Keratinocyte (primary cell): ENCODE data around the gene FNDC8. TPM values are rescaled to one million over a fixed set of nuclear protein-coding genes. Genes with fewer than 3 reads are reported as not detected.

ENCODE experiments used
- DNase-seq: peaks from one replicate; pipeline ENCODE4 v3.0.0-alpha.2; 2011; ENCODE audit warnings: low read depth, missing footprints, low spot score
- FAIRE-seq: peaks from 2 replicates; lab custom pipeline; 2011; peaks lifted over from hg19 to GRCh38; lab: Jason Lieb, UNC
- H2AFZ ChIP-seq: 2 replicates; pipeline ENCODE4 v1.6.0; 2012; ENCODE audit warnings: low read length, control low read depth, inconsistent platforms; ENCODE audit not compliant: control insufficient read depth
- H3K27ac ChIP-seq: 2 replicates; pipeline ENCODE4 v1.5.1; 2011; ENCODE audit warnings: low read length; ENCODE audit not compliant: control insufficient read depth, insufficient read depth
- H3K27me3 ChIP-seq: 3 replicates; pipeline ENCODE4 v1.6.0; 2011; ENCODE audit warnings: low read length; ENCODE audit not compliant: control insufficient read depth, insufficient read depth; ENCODE audit errors: extremely low read depth
- H3K36me3 ChIP-seq, 2 experiments: 2 replicates in 1 of 2; 3 replicates in 1 of 2; pipeline ENCODE4 v1.5.1; 2011; ENCODE audit warnings: low read length in 2 of 2, mild to moderate bottlenecking in 1 of 2; ENCODE audit not compliant: control insufficient read depth in 2 of 2, insufficient read depth in 2 of 2; ENCODE audit errors: extremely low read depth in 1 of 2
- H3K4me1 ChIP-seq: 3 replicates; pipeline ENCODE4 v1.5.1; 2011; ENCODE audit warnings: low read length; ENCODE audit not compliant: control insufficient read depth, insufficient read depth; ENCODE audit errors: extremely low read depth
- H3K4me2 ChIP-seq: 3 replicates; pipeline ENCODE4 v1.6.0; 2011; ENCODE audit warnings: low read depth, low read length; ENCODE audit not compliant: control insufficient read depth, insufficient read depth; ENCODE audit errors: extremely low read depth
- H3K4me3 ChIP-seq, 3 experiments: fragments of 200-600 bp in 1 of 3; sonication (generic) in 1 of 3; 2 replicates in 2 of 3; 3 replicates in 1 of 3; pipeline ENCODE4 v1.5.1; 2011 to 2016; ENCODE audit warnings: low read length in 3 of 3, mild to moderate bottlenecking in 3 of 3, control low read depth in 2 of 3, inconsistent platforms in 1 of 3, low read depth in 1 of 3, mixed read lengths in 1 of 3, mixed run types in 1 of 3, moderate library complexity in 1 of 3; ENCODE audit not compliant: control insufficient read depth in 2 of 3, insufficient read depth in 2 of 3; ENCODE audit errors: extremely low read depth in 1 of 3
- H3K79me2 ChIP-seq: 2 replicates; pipeline ENCODE4 v1.6.0; 2012; ENCODE audit warnings: low read length; ENCODE audit not compliant: control insufficient read depth, insufficient read depth
- H3K9ac ChIP-seq: 3 replicates; pipeline ENCODE4 v1.6.0; 2011; ENCODE audit warnings: low read length; ENCODE audit not compliant: control insufficient read depth, insufficient read depth; ENCODE audit errors: extremely low read depth
- H3K9me1 ChIP-seq: 3 replicates; pipeline ENCODE4 v1.6.0; 2011; ENCODE audit warnings: low read length; ENCODE audit not compliant: control insufficient read depth, insufficient read depth; ENCODE audit errors: extremely low read depth
- H3K9me3 ChIP-seq: 2 replicates; pipeline ENCODE4 v1.5.1; 2012; ENCODE audit warnings: low read depth, low read length; ENCODE audit not compliant: control insufficient read depth
- H4K20me1 ChIP-seq: 3 replicates; pipeline ENCODE4 v1.6.0; 2011; ENCODE audit warnings: low read length; ENCODE audit not compliant: control insufficient read depth, insufficient read depth; ENCODE audit errors: extremely low read depth
- CTCF ChIP-seq, 3 experiments: IDR thresholded peaks in 1 of 3; conservative IDR thresholded peaks in 1 of 3; optimal IDR thresholded peaks in 1 of 3; 2 replicates in 2 of 3; 3 replicates in 1 of 3; pipeline versions ENCODE3 to v1.5.1; 2011; ENCODE audit warnings: low read length in 3 of 3, mild to moderate bottlenecking in 3 of 3, moderate library complexity in 2 of 3, control low read depth in 1 of 3, inconsistent platforms in 1 of 3; ENCODE audit not compliant: insufficient read depth in 2 of 3; ENCODE audit errors: extremely low read depth in 1 of 3
- EZH2 ChIP-seq: IDR thresholded peaks from one replicate; pipeline ENCODE4 v1.6.1; 2012; ENCODE audit warnings: inconsistent platforms, mild to moderate bottlenecking, low read length, moderate library complexity
- dilution Hi-C: fragments of 300-500 bp; cut with MboI; formaldehyde crosslinking; loops from one replicate; pipeline ENCODE4 v1.7.0; 2020; ENCODE audit warnings: low sequenced_read_pairs; ENCODE audit not compliant: extremely low pct_ligation_motif_present
- polyA plus RNA-seq, 5 experiments: library from polyadenylated mRNA; depleted of rRNA in 3 of 5; stranded (reverse) in 3 of 5; stranded (forward) in 1 of 5; unstranded in 1 of 5; fragments of >200 nt; gene quantifications; 1 replicate in 1 of 5; 2 replicates in 3 of 5; 3 replicates in 1 of 5; pipeline versions ENCODE4 v1.2.1 to v1.2.3, GENCODE V29; 2011 to 2012; ENCODE audit warnings: missing spikeins in 2 of 5, low read depth in 1 of 5, low replicate concordance in 1 of 5

Gene FNDC8
- polyA plus RNA-seq, 1 donor (not counting 4 experiments of a cell fraction or from before 2014, with no cell fraction given) = not detected

DNA sequence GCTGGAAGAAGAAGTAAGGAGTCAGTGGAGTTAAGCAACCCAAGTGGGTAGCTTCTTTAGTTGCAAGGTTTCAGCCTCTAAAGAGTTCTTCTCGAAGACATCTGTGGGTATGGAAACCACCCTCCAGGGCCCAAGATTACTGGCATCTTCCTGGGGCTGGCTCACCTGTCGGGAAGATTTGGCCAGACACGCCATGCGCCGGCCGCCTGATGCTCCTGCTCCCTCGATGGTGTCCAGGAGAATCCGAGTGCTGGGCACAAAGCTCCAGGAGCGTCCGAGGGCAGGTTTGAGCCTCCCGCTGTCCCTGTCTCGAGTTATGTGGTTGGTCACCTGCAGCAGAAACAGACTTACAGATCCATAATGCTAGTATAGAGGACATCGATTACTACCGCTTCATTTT lies 20.4 kb upstream of the FNDC8 start:
- Histone ChIP-seq H3K4me1 (no peaks in the 10 kb centered on the region), H3K27ac (no peak overlapping the region), H3K79me2 (no peaks in the 10 kb centered on the region), H3K27me3 (no peaks in the 10 kb centered on the region), H3K4me2 (no peak overlapping the region), H4K20me1 (no peaks in the 10 kb centered on the region), H3K4me3 (no peak overlapping the region), H3K9ac (no peak overlapping the region), H3K9me1 (no peaks in the 10 kb centered on the region), H3K9me3 (no peaks in the 10 kb centered on the region), H3K36me3 (peaks cover 1 to 3% of the 10 kb centered on the region in 2 experiments), H2AFZ (no peak overlapping the region)
- DNase-seq (no peak), FAIRE-seq (no peak)
- dilution Hi-C loops = no loop called here
- no peak for TF ChIP-seq EZH2
- no peak for TF ChIP-seq CTCF (optimal IDR thresholded peaks at IDR 0.05 in 1 of 3, IDR thresholded peaks at IDR 0.05 in 1 of 3, conservative IDR thresholded peaks at IDR 0.05 in 1 of 3; ENCODE audit: extremely low read depth in 1 of 3, insufficient read depth in 2 of 3, low read length in 3 of 3)

DNA sequence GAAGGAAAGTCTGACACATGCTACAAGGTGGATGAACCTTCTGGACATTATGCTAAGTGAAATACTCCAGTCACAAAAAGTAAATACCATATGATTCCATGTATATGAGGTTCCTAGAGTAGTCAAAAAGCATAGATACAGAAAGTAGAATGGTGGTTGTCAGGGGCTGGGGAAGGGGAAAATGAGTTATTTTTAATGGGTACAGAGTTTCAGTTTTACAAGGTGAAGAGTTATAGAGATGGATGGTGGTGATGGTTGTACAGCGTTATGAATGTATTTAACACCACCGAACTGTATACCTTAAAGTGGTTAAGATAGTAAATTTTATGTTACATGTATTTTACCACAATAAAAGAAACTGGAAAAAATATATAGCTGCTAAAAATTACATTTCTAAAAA lies 19.7 kb upstream of the FNDC8 start:
- no peaks in the 10 kb centered on the region for H3K4me1 ChIP-seq
- FAIRE-seq (no peak), DNase-seq (no peak)
- H3K27me3 ChIP-seq = no peaks in the 10 kb centered on the region
- H3K9me3 ChIP-seq = no peaks in the 10 kb centered on the region
- no peaks in the 10 kb centered on the region for H3K79me2 ChIP-seq
- H3K27ac ChIP-seq = no peak overlapping the region
- no peak overlapping the region for H3K9ac ChIP-seq
- H3K4me3 ChIP-seq = no peak overlapping the region
- H4K20me1 ChIP-seq = no peaks in the 10 kb centered on the region
- TF ChIP-seq CTCF (optimal IDR thresholded peaks at IDR 0.05 in 1 of 3, IDR thresholded peaks at IDR 0.05 in 1 of 3, conservative IDR thresholded peaks at IDR 0.05 in 1 of 3; ENCODE audit: extremely low read depth in 1 of 3, insufficient read depth in 2 of 3, low read length in 3 of 3) (no peak), EZH2 (no peak)
- H3K36me3 ChIP-seq = peaks cover 3 to 4% of the 10 kb centered on the region in 2 experiments
- H2AFZ ChIP-seq = no peak overlapping the region
- no peaks in the 10 kb centered on the region for H3K9me1 ChIP-seq
- no peak overlapping the region for H3K4me2 ChIP-seq
- dilution Hi-C loops = no loop called here
